PC-3 (cell line): ENCODE results near the gene CELF6.

Experiments used
- CTCF ChIP-seq: fragments of 300-600 bp; sonication (generic); conservative IDR thresholded peaks from 2 replicates; pipeline ENCODE4 v1.5.1; 2017; ENCODE audit warnings: antibody characterized with exemption, low read depth, mild to moderate bottlenecking, low read length
- EZH2 ChIP-seq: fragments of 300-600 bp; sonication (generic); IDR thresholded peaks from one replicate; pipeline ENCODE4 v1.6.1; 2017; ENCODE audit warnings: antibody characterized with exemption, mild to moderate bottlenecking, low read length; ENCODE audit not compliant: unreplicated experiment

- TF ChIP-seq CTCF (no peak), EZH2 (no peak)
Observed at GRCh38 chr15:72302955-72303354, 17.0 kb downstream of the CELF6 start.
